GM18909 (cell line): ENCODE measurements around the gene INPP5J.
"Not testable (repeated sequence)": the region's sequence is repeated elsewhere in the genome, so short reads cannot be mapped to it uniquely, and the experiment has no call there.

ENCODE experiments used
- ATAC-seq: cut with Tn5 transposase; IDR thresholded peaks from one replicate; pipeline ENCODE4 v1.9.1; 2021; ENCODE audit warnings: mild to moderate bottlenecking; ENCODE audit not compliant: unreplicated experiment, poor library complexity

The INPP5J gene, protein sequence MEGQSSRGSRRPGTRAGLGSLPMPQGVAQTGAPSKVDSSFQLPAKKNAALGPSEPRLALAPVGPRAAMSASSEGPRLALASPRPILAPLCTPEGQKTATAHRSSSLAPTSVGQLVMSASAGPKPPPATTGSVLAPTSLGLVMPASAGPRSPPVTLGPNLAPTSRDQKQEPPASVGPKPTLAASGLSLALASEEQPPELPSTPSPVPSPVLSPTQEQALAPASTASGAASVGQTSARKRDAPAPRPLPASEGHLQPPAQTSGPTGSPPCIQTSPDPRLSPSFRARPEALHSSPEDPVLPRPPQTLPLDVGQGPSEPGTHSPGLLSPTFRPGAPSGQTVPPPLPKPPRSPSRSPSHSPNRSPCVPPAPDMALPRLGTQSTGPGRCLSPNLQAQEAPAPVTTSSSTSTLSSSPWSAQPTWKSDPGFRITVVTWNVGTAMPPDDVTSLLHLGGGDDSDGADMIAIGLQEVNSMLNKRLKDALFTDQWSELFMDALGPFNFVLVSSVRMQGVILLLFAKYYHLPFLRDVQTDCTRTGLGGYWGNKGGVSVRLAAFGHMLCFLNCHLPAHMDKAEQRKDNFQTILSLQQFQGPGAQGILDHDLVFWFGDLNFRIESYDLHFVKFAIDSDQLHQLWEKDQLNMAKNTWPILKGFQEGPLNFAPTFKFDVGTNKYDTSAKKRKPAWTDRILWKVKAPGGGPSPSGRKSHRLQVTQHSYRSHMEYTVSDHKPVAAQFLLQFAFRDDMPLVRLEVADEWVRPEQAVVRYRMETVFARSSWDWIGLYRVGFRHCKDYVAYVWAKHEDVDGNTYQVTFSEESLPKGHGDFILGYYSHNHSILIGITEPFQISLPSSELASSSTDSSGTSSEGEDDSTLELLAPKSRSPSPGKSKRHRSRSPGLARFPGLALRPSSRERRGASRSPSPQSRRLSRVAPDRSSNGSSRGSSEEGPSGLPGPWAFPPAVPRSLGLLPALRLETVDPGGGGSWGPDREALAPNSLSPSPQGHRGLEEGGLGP

GRCh38 chr22:31122532-31123291 lies at the start of gene INPP5J:
TSS of gene INPP5J (plus strand) at chr22:31122966. CDS start at chr22:31123015, 49 bp downstream.
- ATAC-seq: no peak

DNA sequence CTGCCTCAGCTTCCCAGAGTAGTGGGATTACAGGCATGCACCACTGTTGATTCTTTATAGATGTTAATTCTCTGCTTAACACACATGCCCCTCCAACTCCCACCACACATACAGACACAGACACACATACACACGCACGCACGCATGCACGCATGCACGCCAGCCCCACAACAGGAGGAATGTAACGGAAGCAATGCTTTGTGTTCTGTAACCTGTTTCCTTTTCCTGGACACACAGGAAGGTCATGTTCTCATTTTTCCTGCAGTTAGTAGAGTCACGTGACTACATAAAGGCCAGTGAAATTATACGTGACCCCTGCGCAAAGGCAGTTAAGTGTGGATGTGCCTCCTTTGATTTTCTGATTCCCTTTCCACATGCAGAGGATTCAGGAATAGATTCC lies 49.6 kb upstream of the INPP5J start:
- ATAC-seq: not testable (repeated sequence)

- not testable (repeated sequence) for ATAC-seq
These were observed 49.1 kb upstream of the INPP5J start for GRCh38 chr22:31073545-31074145.

DNA sequence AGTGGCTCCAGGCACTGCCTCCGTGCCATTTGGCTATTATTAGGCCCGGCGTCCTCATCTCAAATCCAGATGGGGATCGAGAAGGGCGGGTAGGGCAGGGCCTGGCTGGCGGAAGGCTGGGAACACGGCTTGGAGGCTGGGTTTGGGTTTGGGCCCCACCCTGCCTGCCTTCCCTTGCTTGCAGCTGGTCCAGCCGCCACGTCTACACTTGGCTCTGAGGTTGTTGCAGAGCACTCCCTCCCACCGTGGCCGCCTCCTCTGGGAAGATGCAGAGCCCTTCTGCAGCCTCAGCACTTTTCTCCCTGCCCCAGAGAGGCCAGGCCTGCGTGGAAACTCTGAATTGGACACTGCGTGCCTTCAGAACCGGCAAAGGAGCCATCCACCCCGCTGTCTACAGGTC lies 46.8 kb upstream of the INPP5J start:
- no peak for ATAC-seq

DNA sequence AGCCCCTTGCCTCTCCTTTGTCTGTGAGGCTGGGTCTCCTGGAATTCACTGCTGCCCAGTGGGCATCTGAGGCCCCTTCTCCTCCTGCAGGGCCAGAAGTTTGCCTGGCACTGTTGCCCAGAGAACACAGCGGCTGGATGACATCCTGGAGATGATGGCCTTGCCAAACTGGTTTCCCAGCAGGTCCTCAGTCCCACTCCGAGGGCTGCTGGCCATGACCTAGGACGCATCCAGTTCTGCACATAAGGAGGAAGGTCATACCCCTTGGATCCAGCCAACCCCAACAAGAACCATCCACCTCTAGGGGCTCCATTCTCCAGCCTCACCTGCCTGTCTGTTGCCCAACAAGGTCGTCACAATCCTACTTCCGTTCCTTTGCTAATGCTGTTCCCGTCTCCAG lies 45.1 kb upstream of the INPP5J start:
- ATAC-seq: no peak

DNA sequence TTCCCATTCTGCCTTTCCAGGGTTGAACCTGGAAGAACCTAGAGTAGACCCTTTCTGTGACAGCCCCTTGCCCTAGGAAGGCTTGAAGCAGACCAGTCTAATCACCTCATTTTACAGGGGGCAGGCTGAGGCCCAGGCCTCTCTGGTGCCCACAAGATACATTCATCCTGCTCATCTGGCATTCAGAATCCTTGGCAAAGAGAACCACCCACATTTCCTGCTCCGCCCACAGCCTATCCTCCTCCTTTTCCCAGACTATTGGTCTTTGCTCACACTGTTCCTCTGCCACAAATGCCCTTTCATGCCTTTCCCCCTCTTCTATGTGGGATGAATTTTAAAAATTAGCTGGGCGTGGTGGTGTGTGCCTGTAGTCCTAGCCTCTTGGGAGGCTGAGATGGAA lies 44.4 kb upstream of the INPP5J start:
- not testable (repeated sequence) for ATAC-seq

DNA sequence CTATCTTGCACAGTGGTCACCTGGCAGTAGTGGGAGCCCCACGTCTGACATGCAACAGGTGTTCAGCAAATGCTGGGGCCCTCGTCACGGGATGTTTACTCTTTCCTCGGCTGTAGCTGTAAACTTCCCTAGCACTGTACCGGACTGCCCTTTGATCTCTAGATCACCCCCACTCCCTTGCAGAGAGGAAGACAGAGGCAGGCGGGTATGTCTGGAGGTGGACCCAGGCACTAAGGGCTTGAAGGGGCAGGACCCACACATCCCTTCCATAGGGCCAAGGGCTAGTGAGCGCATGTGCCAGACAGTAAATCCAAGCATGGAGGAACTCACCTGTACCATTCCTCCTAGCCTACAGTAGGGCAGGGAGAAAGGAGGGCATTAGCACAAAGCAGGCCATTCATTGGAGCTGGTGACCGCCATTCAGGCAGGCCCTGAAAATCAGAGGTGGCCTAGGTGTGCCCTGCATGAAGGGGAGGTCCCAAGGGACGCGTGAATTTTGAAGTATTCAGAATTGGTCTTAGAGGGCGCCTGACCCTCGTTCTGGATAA lies 43.6 kb upstream of the INPP5J start:
- no peak for ATAC-seq

DNA sequence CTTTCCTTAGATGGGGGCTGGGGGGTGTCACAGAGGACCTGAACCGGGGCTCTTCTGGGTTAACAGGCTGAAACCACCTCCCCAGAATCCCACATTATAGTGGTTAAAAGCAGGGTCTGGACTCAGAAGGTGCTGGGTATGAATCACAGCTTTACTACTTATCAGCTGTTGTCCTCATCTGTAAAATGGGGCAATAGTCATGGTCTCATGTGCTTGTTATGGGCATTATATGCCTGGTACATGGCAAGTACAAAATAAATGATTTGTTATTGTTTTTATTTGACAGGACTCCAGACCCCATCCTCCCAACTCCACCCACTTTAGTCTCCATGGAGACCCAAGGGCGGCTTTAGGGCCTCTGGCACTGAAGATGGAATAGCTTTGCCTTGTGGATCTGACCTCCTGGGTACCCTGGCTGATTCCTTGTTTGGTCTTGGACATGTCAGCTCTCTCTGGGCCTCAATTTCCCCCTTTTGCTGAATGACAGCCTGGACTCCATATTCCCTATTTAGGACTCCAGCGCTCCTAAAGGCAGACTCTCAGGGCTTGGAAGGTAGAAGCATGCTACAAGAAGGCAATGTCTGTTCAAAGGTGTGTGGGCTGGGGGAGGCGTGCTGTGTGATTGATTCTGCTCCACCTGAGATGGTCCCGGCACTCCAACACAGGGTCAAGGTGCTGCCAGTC lies 42.5 kb upstream of the INPP5J start:
- no peak for ATAC-seq

DNA sequence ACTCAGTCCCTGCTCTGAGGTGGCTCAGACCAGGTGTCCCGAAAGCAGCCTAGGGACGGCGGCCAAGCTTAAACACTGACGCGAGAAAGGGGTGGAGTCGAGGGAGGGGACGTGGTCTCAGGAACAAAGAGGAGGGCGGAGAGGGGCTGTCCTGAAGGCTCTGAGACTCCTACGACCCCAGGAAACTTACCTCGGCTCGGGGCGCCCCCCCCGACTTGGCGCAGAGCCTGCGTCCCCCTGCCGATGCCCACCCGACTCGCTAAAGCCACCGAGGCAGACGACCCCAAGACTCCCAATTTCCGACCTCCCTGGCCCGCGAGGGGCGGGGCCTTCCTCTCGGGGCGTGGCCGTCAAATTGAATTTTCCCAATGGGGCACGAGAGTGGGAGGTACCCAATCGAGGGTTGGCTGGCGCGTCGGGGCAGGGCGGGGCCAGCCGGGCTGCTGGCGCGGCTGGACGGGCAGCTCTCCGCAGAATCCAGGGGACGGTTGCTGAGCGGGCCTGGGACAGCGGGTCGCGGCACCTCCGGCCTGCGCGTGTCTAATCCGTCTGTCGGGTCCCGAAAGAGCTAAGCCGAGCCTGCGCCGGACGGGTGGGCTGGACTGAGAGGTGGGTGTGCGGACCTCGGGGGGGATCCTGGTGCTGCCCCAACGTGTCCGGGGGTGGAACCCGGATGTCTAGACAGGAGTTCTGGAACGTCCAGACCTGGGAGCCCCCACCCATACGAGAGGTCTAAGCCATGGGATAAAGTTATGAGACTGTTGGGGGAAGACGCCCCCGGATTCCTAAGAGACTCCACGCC lies 41.7 kb upstream of the INPP5J start, which contains the start of gene SMTN:
SMTN (plus strand) TSS at position 471 of the 802 bp plus-strand sequence. CDS start 1,941 bp downstream, outside the sequence.
- ATAC-seq: peak; percentile 65

DNA sequence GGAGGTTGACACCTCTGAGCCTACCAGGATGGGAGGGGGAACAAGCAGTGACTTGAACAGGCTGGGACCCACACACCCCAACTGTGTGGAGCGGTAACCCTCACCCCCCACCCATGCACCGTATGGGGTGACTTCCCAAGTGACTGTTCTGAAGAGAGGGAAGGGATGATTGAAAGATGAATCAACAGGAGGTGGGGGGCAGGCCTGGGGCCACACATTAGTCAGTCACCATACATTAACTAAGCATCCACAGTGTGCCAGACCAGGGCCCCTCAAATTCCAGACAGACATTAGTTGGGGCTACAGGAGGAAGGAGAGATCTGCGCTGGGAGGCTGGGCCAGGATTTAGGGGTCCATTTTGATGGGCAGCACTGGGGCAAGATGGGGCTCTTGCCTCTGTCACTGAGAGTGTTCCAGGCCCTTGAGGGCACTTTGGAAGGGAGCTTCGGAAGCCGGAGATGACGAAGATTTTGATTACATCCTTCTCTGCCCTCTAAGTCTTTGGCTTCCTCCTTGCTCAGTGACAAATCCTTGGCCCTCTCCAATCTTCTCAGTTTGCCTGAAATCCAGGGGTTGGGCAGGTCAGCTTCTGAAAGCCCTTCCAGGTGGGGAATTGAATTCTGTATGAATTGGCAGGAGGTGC lies 40.7 kb upstream of the INPP5J start:
- no peak for ATAC-seq

DNA sequence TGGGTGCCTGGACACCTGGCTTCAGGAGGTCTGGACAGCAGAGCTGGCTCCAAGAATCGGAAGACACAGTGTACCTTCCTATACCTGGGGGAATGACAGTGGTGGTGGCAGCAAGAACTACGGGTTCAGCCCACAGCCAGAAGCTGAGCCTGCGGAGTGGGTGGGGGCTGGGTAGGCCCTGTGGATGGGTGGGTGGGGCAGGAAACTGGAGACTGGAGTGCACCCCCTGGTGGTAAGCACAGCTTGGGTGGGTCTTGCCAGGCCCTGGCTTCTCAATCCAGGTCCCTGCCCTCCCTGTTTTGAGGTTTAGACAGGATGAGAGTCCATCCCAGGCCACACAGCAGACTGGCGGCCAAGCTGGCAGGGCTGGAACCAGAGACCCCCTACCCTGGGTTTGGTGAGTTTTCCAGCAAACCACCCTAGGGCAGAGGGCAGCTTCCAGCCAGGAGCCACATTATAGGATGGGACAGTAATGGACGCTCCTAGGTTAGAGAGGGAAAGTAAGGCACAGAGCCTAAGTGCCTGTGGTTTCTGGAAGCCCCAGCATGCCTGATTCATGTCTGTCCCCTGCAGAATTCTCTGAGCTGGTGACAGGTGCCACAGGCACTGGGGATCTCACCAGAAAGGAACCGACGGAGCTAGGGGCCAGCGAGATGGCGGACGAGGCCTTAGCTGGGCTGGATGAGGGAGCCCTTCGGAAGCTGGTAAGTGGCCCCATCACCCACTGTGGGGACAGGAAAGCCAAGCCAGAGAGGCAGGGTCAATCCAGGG lies 40.0 kb upstream of the INPP5J start:
- ATAC-seq: no peak

DNA sequence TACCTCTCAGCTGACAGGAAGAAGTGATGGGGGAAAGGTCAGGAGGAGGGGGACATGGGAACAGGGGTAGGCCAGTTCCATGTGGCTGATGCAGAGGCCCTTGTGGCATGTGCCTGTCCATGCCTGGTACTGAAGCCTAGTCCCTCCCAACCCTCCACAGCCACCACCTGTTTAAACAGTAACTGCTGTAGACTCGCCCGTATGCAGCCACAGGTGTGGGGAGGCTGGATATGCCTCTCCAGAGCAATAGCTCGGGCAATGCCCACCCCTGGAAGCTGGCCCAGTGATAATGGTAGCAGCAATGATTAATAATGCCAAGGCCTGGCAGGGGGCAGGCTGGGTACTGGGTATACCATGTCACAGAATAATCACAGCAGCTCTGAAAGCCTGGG lies 39.4 kb upstream of the INPP5J start:
- no peak for ATAC-seq

DNA sequence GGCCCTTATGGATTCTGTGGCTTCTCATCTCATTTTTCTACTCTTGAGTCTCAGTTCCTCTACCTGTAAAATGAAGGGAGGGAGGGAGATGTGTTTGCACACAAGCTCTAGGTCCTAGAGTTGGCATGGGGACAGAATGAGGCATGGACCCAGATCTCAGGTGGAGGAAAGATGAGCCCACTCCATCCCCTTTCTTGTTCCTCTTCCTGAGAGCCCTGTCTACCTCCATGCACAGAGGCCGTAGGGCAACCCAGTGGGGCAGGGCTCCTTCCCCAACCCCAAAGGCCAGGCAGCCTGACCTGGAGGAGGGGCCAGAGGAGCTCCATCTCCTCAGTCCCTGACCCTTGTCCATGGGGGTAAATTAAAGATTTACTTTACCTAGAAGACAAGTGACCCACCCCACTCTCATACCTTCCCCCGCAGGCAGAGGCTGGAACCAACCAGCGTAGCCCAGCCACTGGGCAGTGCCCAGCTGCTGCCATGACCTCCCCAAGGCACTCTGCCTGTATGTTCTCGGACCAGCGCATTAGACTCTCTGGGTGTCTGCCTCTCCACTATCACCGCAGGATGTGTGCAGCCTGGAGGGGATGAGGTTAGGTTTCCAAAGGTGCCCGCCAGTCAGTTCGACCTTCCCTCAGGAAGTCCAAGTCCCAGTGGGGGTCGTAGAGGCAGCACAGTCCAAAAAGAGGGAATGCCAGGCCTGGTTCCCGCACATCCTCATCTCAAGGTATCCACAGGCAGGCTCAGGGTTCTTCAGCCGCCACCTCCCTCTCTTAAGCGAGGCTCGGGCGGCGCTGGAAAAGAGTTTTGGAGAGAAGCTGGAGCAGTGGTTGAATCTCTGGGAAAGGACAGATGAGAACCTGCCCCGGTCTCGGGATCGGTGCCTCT lies 38.6 kb upstream of the INPP5J start:
- ATAC-seq: no peak

GRCh38 chr22:31084811-31085492 lies 37.8 kb upstream of the INPP5J start:
- peak; percentile 59 for ATAC-seq

GRCh38 chr22:31085493-31085824 lies 37.3 kb upstream of the INPP5J start:
- no peak for ATAC-seq

- ATAC-seq: no peak
These were observed 36.8 kb upstream of the INPP5J start for GRCh38 chr22:31085928-31086327.
